IPS-NIHi7 (cell line): ENCODE measurements around the gene ATG9B.
"Not testable (repeated sequence)": the region's sequence is repeated elsewhere in the genome, so short reads cannot be mapped to it uniquely, and the experiment has no call there.

Source experiments
- DNase-seq: peaks from one replicate; pipeline ENCODE4 v3.0.0; 2012; ENCODE audit warnings: mixed read lengths; ENCODE audit errors: extremely low spot score

The ATG9B gene

GRCh38 chr7:151038951-151039849 is 14.9 kb upstream of the ATG9B start:
- peak; percentile 45 for DNase-seq

- DNase-seq: no peak
Measured at GRCh38 chr7:151035902-151036301, 11.6 kb upstream of the ATG9B start.

GRCh38 chr7:151035026-151035717 is 10.9 kb upstream of the ATG9B start:
- DNase-seq: no peak

- no peak for DNase-seq
Measured at GRCh38 chr7:151034312-151035025, 10.2 kb upstream of the ATG9B start.

GRCh38 chr7:151033864-151034249 is 9.6 kb upstream of the ATG9B start:
- no peak for DNase-seq

GRCh38 chr7:151032936-151033863 is 8.9 kb upstream of the ATG9B start:
- peak; percentile 42 for DNase-seq

GRCh38 chr7:151031011-151031410 is 6.7 kb upstream of the ATG9B start:
- no peak for DNase-seq

- DNase-seq: no peak
Measured at GRCh38 chr7:151028948-151029501, 4.7 kb upstream of the ATG9B start.

- peak; percentile 99 for DNase-seq
Measured at GRCh38 chr7:151028131-151028947, 4.0 kb upstream of the ATG9B start, which contains the start of gene ABCB8. TSS of gene ABCB8 (plus strand) at chr7:151028450. CDS start at chr7:151028516, 66 bp downstream.

- not testable (repeated sequence) for DNase-seq
Measured at GRCh38 chr7:151027728-151028130, 3.4 kb upstream of the ATG9B start.

GRCh38 chr7:151026771-151027727 is 2.8 kb upstream of the ATG9B start:
- DNase-seq: not testable (repeated sequence)

GRCh38 chr7:151025924-151026671 is 1.8 kb upstream of the ATG9B start:
- DNase-seq: no peak

- DNase-seq: no peak
Measured at GRCh38 chr7:151023232-151023631, 1.1 kb downstream of the ATG9B start.

- DNase-seq: no peak
Measured at GRCh38 chr7:151020231-151020630, 4.1 kb downstream of the ATG9B start.

GRCh38 chr7:151019130-151019447 is 5.2 kb downstream of the ATG9B start:
- DNase-seq: no peak

GRCh38 chr7:151018421-151019129 is 5.7 kb downstream of the ATG9B start:
- DNase-seq: no peak

GRCh38 chr7:151017953-151018420 is 6.3 kb downstream of the ATG9B start:
- peak; percentile 79 for DNase-seq
